ENCODE results near the gene PRDM11. TPM values are rescaled to one million over a fixed set of nuclear protein-coding genes. Genes with fewer than 3 reads are reported as not detected.

The PRDM11 gene
- total RNA-seq, 1 experiment from 2014 or later, result 8.3 TPM

DNA sequence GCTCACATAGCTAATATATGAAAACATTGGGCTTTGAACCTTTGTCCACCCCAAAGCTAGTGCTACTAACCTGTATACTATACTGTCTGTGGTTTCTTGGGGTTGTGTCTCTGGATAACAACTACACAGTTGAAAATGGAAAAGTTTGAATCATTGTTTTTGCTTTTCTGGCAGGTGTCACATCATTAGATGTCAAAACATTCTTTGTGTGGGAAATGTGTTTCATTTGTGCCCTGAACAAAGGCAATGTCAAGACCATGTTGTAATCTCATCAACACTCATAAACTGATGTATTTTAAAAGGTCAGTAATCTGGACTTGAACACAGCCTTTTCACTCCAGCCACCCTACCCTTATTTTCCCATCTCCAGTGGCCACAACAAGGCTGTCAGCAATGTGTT lies 123.2 kb downstream of the PRDM11 start:
- peaks cover 4% of the 10 kb centered on the region; the same call in 1 of the 2 replicates for H3K9me3 Mint-ChIP-seq
- no peaks in the 10 kb centered on the region for H3K36me3 Mint-ChIP-seq
- no peak for ATAC-seq
- CTCF ChIA-PET, result interaction anchor here (1.2 kb wide), 1 partner anchor 18 kb away, joined by 3 read pairs; no protein-coding TSS in a partner anchor
- no peak overlapping the region for H3K4me3 Mint-ChIP-seq
- no peak for DNase-seq (ENCODE audit: low spot score)
- H3K27ac Mint-ChIP-seq, result no peak overlapping the region
- H3K4me1 Mint-ChIP-seq, result no peaks in the 10 kb centered on the region
- POLR2A ChIA-PET, result no interaction called here
- TF ChIP-seq, protein P1, sequence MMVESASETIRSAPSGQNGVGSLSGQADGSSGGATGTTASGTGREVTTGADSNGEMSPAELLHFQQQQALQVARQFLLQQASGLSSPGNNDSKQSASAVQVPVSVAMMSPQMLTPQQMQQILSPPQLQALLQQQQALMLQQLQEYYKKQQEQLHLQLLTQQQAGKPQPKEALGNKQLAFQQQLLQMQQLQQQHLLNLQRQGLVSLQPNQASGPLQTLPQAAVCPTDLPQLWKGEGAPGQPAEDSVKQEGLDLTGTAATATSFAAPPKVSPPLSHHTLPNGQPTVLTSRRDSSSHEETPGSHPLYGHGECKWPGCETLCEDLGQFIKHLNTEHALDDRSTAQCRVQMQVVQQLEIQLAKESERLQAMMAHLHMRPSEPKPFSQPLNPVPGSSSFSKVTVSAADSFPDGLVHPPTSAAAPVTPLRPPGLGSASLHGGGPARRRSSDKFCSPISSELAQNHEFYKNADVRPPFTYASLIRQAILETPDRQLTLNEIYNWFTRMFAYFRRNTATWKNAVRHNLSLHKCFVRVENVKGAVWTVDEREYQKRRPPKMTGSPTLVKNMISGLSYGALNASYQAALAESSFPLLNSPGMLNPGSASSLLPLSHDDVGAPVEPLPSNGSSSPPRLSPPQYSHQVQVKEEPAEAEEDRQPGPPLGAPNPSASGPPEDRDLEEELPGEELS (CRISPR knock-in tag; IDR thresholded peaks at IDR 0.05), result no peak
- TF ChIP-seq CREM (CRISPR knock-in tag; IDR thresholded peaks at IDR 0.05) (no peak), SMAD4 (CRISPR knock-in tag; IDR thresholded peaks at IDR 0.05) (no peak), FOXJ3 (CRISPR knock-in tag; IDR thresholded peaks at IDR 0.05; ENCODE audit: borderline replicate concordance) (no peak), RELA (CRISPR knock-in tag; IDR thresholded peaks at IDR 0.05; ENCODE audit: borderline replicate concordance) (no peak)
- H3K27me3 Mint-ChIP-seq (ENCODE audit: low read depth), result peaks cover 17% of the 10 kb centered on the region

DNA sequence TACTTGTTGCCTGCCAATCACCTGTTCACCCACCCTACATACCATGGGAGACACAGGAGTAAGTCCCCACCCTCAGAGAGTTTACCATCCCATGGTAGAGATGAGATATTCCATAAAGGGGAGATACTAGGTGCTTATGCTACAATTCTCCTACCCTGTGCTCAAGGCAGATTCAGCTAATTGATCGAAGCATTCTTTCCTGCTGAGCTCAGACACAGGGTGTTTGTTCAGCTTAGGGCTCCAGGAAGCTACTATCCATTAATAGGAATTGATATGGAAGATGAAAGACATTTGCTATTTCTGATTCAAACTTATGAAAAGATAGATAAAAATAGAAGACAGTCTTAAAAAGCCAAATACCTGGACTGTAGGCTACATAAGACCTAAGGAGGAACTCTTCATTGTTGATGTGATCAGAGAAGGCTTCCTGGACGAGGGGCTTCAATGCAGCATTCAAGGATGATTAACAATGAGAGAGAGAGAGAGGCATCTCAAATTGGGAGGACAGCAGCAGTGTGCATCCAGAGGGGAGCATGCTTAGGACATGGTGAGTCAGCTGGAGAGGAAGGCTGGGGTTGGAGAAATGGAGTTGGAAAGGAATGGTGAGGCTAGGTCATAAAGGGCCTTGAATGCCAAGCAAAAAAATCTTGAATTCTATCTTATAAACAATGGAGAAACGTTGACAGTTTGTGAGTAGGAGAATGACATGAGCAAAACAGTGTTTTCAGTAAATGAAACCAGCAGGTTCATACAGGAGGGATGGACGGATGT lies 124.7 kb downstream of the PRDM11 start:
- TF ChIP-seq TP53 (CRISPR knock-in tag; IDR thresholded peaks at IDR 0.05), result no peak
- no peak for TF ChIP-seq ETV6 (CRISPR knock-in tag; IDR thresholded peaks at IDR 0.05)
- TF ChIP-seq KAT7 (CRISPR knock-in tag; IDR thresholded peaks at IDR 0.05; ENCODE audit: borderline replicate concordance), result no peak
- no peak for TF ChIP-seq MXD4 (CRISPR knock-in tag; IDR thresholded peaks at IDR 0.05; ENCODE audit: borderline replicate concordance)
- no peak for TF ChIP-seq GTF2I (CRISPR knock-in tag; conservative IDR thresholded peaks at IDR 0.05)
- no peak for TF ChIP-seq FOXP1 (CRISPR knock-in tag; IDR thresholded peaks at IDR 0.05; ENCODE audit: borderline replicate concordance)
- TF ChIP-seq, protein P2, sequence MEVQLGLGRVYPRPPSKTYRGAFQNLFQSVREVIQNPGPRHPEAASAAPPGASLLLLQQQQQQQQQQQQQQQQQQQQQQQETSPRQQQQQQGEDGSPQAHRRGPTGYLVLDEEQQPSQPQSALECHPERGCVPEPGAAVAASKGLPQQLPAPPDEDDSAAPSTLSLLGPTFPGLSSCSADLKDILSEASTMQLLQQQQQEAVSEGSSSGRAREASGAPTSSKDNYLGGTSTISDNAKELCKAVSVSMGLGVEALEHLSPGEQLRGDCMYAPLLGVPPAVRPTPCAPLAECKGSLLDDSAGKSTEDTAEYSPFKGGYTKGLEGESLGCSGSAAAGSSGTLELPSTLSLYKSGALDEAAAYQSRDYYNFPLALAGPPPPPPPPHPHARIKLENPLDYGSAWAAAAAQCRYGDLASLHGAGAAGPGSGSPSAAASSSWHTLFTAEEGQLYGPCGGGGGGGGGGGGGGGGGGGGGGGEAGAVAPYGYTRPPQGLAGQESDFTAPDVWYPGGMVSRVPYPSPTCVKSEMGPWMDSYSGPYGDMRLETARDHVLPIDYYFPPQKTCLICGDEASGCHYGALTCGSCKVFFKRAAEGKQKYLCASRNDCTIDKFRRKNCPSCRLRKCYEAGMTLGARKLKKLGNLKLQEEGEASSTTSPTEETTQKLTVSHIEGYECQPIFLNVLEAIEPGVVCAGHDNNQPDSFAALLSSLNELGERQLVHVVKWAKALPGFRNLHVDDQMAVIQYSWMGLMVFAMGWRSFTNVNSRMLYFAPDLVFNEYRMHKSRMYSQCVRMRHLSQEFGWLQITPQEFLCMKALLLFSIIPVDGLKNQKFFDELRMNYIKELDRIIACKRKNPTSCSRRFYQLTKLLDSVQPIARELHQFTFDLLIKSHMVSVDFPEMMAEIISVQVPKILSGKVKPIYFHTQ (CRISPR knock-in tag; IDR thresholded peaks at IDR 0.05), result no peak
- TF ChIP-seq, protein P3, sequence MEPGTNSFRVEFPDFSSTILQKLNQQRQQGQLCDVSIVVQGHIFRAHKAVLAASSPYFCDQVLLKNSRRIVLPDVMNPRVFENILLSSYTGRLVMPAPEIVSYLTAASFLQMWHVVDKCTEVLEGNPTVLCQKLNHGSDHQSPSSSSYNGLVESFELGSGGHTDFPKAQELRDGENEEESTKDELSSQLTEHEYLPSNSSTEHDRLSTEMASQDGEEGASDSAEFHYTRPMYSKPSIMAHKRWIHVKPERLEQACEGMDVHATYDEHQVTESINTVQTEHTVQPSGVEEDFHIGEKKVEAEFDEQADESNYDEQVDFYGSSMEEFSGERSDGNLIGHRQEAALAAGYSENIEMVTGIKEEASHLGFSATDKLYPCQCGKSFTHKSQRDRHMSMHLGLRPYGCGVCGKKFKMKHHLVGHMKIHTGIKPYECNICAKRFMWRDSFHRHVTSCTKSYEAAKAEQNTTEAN (CRISPR knock-in tag; IDR thresholded peaks at IDR 0.05), result no peak
- no peak for TF ChIP-seq CREM (CRISPR knock-in tag; IDR thresholded peaks at IDR 0.05)
- no peak for TF ChIP-seq TEAD4 (CRISPR knock-in tag; IDR thresholded peaks at IDR 0.05)
- no peak for TF ChIP-seq SOX15 (CRISPR knock-in tag; IDR thresholded peaks at IDR 0.05)
- no peak for TF ChIP-seq MYBL2 (CRISPR knock-in tag; IDR thresholded peaks at IDR 0.05)
- no peak for TF ChIP-seq FOXK1 (CRISPR knock-in tag; IDR thresholded peaks at IDR 0.05)
- TF ChIP-seq, protein P4, sequence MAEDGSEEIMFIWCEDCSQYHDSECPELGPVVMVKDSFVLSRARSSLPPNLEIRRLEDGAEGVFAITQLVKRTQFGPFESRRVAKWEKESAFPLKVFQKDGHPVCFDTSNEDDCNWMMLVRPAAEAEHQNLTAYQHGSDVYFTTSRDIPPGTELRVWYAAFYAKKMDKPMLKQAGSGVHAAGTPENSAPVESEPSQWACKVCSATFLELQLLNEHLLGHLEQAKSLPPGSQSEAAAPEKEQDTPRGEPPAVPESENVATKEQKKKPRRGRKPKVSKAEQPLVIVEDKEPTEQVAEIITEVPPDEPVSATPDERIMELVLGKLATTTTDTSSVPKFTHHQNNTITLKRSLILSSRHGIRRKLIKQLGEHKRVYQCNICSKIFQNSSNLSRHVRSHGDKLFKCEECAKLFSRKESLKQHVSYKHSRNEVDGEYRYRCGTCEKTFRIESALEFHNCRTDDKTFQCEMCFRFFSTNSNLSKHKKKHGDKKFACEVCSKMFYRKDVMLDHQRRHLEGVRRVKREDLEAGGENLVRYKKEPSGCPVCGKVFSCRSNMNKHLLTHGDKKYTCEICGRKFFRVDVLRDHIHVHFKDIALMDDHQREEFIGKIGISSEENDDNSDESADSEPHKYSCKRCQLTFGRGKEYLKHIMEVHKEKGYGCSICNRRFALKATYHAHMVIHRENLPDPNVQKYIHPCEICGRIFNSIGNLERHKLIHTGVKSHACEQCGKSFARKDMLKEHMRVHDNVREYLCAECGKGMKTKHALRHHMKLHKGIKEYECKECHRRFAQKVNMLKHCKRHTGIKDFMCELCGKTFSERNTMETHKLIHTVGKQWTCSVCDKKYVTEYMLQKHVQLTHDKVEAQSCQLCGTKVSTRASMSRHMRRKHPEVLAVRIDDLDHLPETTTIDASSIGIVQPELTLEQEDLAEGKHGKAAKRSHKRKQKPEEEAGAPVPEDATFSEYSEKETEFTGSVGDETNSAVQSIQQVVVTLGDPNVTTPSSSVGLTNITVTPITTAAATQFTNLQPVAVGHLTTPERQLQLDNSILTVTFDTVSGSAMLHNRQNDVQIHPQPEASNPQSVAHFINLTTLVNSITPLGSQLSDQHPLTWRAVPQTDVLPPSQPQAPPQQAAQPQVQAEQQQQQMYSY (CRISPR knock-in tag; IDR thresholded peaks at IDR 0.05), result no peak
- TF ChIP-seq, protein P5, sequence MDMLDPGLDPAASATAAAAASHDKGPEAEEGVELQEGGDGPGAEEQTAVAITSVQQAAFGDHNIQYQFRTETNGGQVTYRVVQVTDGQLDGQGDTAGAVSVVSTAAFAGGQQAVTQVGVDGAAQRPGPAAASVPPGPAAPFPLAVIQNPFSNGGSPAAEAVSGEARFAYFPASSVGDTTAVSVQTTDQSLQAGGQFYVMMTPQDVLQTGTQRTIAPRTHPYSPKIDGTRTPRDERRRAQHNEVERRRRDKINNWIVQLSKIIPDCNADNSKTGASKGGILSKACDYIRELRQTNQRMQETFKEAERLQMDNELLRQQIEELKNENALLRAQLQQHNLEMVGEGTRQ (CRISPR knock-in tag; IDR thresholded peaks at IDR 0.05), result no peak
- no peak for TF ChIP-seq ZNF138 (CRISPR knock-in tag; conservative IDR thresholded peaks at IDR 0.05)
- TF ChIP-seq, protein P6, sequence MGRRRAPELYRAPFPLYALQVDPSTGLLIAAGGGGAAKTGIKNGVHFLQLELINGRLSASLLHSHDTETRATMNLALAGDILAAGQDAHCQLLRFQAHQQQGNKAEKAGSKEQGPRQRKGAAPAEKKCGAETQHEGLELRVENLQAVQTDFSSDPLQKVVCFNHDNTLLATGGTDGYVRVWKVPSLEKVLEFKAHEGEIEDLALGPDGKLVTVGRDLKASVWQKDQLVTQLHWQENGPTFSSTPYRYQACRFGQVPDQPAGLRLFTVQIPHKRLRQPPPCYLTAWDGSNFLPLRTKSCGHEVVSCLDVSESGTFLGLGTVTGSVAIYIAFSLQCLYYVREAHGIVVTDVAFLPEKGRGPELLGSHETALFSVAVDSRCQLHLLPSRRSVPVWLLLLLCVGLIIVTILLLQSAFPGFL (CRISPR knock-in tag; IDR thresholded peaks at IDR 0.05; ENCODE audit: borderline replicate concordance), result no peak
- no peak for TF ChIP-seq ZNF317 (CRISPR knock-in tag; IDR thresholded peaks at IDR 0.05; ENCODE audit: borderline replicate concordance, low read depth)
- ChIA-PET CTCF (interaction anchor here (1.2 kb wide), 1 partner anchor 38 kb away, joined by 5 read pairs; no protein-coding TSS in a partner anchor), POLR2A (no interaction called here)
- ATAC-seq (no peak), DNase-seq (ENCODE audit: low spot score) (no peak)
- H3K36me3 Mint-ChIP-seq, result no peaks in the 10 kb centered on the region
- no peak overlapping the region for H3K4me3 Mint-ChIP-seq
- H3K4me1 Mint-ChIP-seq, result no peaks in the 10 kb centered on the region
- H3K9me3 Mint-ChIP-seq, result peaks cover 4% of the 10 kb centered on the region; the same call in 1 of the 2 replicates
- H3K27me3 Mint-ChIP-seq (ENCODE audit: low read depth), result peaks cover 16% of the 10 kb centered on the region
- H3K27ac Mint-ChIP-seq, result no peak overlapping the region
